Renal pelvis (tissue), 12 donors: Measurements from ENCODE around the gene NUP188. TPM values are rescaled to one million over a fixed set of nuclear protein-coding genes. Genes with fewer than 3 reads are reported as not detected.

Source experiments
- DNase-seq: peaks from one replicate; pipeline ENCODE4 v3.0.0-alpha.2; 2013
- long read RNA-seq, 16 experiments: transcript quantifications; one replicate each; lab custom pipeline, GENCODE V29; 2026
- polyA plus RNA-seq, 3 donors: library from polyadenylated mRNA; unstranded; fragments of 120-200 nt; gene quantifications; one replicate each; pipeline ENCODE4 v1.2.1, GENCODE V29; 2013; ENCODE audit not compliant: insufficient read length in 3 of 3

The NUP188 gene, protein sequence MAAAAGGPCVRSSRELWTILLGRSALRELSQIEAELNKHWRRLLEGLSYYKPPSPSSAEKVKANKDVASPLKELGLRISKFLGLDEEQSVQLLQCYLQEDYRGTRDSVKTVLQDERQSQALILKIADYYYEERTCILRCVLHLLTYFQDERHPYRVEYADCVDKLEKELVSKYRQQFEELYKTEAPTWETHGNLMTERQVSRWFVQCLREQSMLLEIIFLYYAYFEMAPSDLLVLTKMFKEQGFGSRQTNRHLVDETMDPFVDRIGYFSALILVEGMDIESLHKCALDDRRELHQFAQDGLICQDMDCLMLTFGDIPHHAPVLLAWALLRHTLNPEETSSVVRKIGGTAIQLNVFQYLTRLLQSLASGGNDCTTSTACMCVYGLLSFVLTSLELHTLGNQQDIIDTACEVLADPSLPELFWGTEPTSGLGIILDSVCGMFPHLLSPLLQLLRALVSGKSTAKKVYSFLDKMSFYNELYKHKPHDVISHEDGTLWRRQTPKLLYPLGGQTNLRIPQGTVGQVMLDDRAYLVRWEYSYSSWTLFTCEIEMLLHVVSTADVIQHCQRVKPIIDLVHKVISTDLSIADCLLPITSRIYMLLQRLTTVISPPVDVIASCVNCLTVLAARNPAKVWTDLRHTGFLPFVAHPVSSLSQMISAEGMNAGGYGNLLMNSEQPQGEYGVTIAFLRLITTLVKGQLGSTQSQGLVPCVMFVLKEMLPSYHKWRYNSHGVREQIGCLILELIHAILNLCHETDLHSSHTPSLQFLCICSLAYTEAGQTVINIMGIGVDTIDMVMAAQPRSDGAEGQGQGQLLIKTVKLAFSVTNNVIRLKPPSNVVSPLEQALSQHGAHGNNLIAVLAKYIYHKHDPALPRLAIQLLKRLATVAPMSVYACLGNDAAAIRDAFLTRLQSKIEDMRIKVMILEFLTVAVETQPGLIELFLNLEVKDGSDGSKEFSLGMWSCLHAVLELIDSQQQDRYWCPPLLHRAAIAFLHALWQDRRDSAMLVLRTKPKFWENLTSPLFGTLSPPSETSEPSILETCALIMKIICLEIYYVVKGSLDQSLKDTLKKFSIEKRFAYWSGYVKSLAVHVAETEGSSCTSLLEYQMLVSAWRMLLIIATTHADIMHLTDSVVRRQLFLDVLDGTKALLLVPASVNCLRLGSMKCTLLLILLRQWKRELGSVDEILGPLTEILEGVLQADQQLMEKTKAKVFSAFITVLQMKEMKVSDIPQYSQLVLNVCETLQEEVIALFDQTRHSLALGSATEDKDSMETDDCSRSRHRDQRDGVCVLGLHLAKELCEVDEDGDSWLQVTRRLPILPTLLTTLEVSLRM (N-terminal part only)
- polyA plus RNA-seq: 10 to 100 TPM; 43.7 to 61.3 (median 60.5) TPM
- long read RNA-seq, donor 1, partial matches to known transcripts: 62 of 88 reads
- long read RNA-seq, donor 1, other reads (novel, unspliced or antisense): 26 of 88 reads
- long read RNA-seq, donor 2, full-length matches to known transcripts: 3 of 90 reads
- long read RNA-seq, donor 2, partial matches to known transcripts: 87 of 90 reads
- long read RNA-seq, donor 2, other reads (novel, unspliced or antisense): 0 of 90 reads
- long read RNA-seq, donor 3, partial matches to known transcripts: 21 of 52 reads
- long read RNA-seq, donor 3, other reads (novel, unspliced or antisense): 31 of 52 reads
- long read RNA-seq, donor 4, full-length matches to known transcripts: 1 of 1 reads
- long read RNA-seq, donor 4, partial matches to known transcripts: 0 of 1 reads
- long read RNA-seq, donor 4, other reads (novel, unspliced or antisense): 0 of 1 reads
- long read RNA-seq, donor 5: 0 reads
- long read RNA-seq, donor 6: 0 reads
- long read RNA-seq, donor 7, full-length matches to known transcripts: 1 of 1 reads
- long read RNA-seq, donor 7, partial matches to known transcripts: 0 of 1 reads
- long read RNA-seq, donor 7, other reads (novel, unspliced or antisense): 0 of 1 reads
- long read RNA-seq, donor 8: 0 reads
- long read RNA-seq, donor 9, partial matches to known transcripts: 77 of 77 reads
- long read RNA-seq, donor 9, other reads (novel, unspliced or antisense): 0 of 77 reads
- long read RNA-seq, donor 10, full-length matches to known transcripts: 1 of 14 reads
- long read RNA-seq, donor 10, partial matches to known transcripts: 13 of 14 reads
- long read RNA-seq, donor 10, other reads (novel, unspliced or antisense): 0 of 14 reads
- long read RNA-seq, donor 11, full-length matches to known transcripts: 1 of 11 reads
- long read RNA-seq, donor 11, partial matches to known transcripts: 10 of 11 reads
- long read RNA-seq, donor 11, other reads (novel, unspliced or antisense): 0 of 11 reads
- long read RNA-seq, donor 12, full-length matches to known transcripts: 3 of 3 reads
- long read RNA-seq, donor 12, partial matches to known transcripts: 0 of 3 reads
- long read RNA-seq, donor 12, other reads (novel, unspliced or antisense): 0 of 3 reads
- long read RNA-seq, donor 13, full-length matches to known transcripts: 2 of 2 reads
- long read RNA-seq, donor 13, partial matches to known transcripts: 0 of 2 reads
- long read RNA-seq, donor 13, other reads (novel, unspliced or antisense): 0 of 2 reads
- long read RNA-seq, donor 14: 0 reads
- long read RNA-seq, donor 15, full-length matches to known transcripts: 1 of 1 reads
- long read RNA-seq, donor 15, partial matches to known transcripts: 0 of 1 reads
- long read RNA-seq, donor 15, other reads (novel, unspliced or antisense): 0 of 1 reads
- long read RNA-seq, donor 16, partial matches to known transcripts: 46 of 78 reads
- long read RNA-seq, donor 16, other reads (novel, unspliced or antisense): 32 of 78 reads

DNA sequence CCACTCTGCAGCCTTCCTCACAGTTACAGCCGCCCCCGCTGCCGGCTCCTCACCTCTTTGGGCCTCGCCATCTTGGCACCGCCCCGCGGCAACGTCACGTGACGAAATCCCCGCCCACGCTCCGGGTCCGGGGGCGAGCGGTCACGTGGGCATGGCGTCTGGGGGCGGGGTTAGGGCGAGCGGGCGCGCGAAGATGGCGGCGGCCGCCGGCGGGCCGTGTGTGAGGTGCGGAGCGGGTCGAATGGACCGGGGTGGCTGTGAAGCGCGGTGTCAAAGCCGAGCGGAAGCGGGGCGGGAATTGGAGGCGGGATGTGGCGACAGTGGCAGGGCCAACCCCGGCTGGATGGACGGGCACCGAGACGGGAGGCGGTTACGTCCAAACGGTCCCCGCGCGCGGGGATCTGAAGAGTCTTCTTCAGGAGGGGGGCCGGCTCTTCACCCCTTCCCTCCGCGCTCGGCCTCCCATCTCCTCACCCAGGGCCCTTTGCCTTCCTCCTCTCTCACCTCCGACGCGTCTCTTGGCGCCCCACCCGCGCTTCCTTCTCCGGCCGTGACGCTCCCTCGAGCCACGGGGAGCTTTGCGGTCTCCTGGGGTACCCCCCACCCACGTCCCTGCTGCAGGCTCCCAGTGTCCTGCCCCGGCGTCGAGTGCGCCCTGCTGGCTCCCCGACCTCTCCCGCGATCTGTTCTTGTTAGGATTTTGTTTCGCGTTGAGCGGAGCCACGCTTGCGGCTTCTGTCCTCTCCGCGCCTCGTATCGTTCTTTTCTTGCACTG lies at the start of gene NUP188, which contains the start of gene DOLK:
NUP188 (plus strand) TSS at position 173 of the 775 bp plus-strand sequence; CDS start at position 194, 21 bp downstream.
DOLK (minus strand) TSS at position 77 of the 775 bp plus-strand sequence. CDS start 300 bp downstream, outside the sequence.
- peak; percentile 93 for DNase-seq

DNA sequence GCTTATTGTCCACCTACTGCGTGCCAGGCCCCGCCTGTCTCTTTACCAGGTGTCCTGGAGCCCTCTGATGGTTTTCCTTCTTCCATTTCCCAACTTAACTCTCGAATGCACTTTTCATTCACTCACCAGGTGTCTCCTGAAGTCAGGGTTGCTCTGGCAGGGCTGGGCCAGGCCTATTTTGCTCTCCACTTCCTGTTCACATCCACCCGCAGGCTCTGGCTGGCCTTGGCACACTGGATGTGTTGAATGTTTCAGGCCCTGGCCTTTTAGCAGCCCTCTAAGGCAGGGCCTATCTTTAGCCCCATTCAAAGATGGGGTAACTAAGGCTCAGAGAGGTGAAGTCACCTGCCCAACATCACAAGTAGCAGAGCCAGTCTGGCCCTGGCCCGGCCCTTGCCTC lies 49.1 kb upstream of the NUP188 start:
- no peak for DNase-seq

DNA sequence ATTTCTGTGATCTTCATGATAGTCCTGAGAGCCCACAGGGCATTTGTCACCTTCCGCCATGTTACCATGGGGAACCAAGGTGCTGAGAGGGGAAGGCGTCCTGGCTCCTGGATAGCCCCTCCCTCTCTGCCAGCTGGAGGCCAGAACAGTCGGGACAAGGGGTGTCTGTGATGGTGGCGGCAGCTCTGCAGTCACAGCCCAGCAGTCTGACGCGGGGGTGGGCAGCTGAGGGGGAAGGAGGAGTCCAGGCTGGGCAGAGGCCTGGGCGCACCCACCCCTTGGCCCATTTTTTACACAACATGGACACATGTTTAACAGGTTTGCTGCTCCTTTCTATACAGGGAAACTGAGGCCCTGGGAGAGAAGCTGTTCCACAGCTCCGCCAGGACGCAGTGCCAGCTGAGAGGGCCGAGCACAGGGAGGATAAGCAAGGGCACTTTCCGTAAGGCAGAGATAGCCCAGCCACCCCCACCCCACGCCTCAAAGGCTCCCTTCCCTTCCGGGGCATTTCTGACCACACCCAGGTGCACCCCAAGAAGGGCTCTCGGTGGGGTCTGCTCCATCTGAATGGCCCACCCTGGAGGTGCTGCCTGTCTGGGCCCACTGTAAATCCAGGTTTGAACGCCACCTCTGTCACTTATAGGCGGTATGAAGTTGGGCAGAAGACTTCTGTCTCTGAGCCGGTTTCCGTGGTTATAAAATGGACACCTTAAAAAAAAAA lies 48.5 kb upstream of the NUP188 start:
- no peak for DNase-seq

DNA sequence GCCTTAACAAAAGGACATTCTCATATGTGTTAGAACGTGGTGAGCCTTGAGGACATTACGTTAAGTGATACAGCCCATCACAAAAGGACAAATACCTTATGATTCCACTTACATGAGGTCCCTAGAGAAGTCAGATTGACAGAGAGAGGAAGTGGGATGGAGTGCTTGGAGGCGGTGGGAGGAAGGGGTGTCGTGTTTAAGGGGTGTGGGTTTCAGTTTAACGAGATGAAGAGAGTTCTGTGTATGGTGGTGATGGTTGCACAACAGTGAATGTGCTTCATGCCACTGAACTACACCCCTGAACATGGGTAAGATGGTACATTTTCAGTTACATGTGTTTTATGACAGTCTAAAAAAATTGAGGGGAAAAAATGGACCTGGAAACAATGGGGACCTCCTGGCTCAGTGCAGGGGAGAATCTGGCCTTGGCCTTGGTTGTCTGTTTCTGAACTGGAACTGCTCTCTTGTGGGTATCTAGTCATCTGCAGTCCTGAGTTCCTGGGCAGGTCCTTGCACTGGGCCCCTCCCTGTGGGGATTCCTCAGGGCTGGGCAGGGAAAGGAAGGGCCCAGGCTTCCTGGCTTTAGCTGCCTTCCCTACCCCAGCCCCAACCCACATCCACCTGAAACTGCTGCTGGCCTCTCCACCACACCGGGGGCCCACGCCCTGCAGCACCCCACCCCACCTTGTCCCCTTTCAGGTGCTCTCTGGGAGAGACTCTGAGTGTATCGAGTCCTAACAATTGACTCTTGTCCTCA lies 47.8 kb upstream of the NUP188 start:
- DNase-seq: no peak

DNA sequence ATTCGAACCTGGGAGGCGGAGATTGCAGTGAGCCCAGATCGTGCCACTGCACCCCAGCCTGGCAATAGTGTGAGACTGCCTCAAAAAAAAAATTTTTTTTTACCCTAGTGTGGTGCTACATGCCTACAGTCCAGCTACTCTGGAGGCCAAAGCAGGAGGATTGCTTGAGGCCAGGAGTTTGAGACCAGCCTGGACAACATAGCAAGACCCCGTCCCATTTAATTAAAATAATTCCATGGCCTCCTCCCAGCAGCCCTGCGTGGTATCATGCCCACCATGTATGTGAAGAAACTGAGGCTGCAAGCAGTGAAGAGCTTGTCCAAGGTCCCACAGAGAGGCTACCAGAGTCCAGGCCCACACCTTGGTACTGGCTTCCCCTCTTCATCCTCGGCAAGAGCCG lies 46.1 kb upstream of the NUP188 start:
- DNase-seq: no peak

DNA sequence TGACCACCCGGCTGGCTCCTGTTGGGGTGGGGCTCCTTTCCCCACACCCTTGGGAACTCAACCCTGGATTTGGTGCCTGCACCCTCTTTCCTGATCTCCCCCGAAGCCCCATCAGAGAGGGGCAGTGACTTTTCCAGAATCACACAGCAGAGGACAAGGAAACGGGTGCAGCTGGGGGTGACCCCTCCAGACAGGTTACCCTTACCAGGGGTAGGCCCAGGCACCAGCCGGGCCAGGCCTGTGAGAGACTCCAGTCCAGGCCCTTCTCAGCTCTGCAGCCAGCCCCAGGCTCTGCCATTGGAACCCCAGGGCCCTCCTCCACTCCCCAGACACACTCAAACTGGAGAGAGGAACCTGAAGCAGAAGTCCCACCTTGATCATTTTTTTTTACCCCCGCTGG lies 45.7 kb upstream of the NUP188 start:
- no peak for DNase-seq

DNA sequence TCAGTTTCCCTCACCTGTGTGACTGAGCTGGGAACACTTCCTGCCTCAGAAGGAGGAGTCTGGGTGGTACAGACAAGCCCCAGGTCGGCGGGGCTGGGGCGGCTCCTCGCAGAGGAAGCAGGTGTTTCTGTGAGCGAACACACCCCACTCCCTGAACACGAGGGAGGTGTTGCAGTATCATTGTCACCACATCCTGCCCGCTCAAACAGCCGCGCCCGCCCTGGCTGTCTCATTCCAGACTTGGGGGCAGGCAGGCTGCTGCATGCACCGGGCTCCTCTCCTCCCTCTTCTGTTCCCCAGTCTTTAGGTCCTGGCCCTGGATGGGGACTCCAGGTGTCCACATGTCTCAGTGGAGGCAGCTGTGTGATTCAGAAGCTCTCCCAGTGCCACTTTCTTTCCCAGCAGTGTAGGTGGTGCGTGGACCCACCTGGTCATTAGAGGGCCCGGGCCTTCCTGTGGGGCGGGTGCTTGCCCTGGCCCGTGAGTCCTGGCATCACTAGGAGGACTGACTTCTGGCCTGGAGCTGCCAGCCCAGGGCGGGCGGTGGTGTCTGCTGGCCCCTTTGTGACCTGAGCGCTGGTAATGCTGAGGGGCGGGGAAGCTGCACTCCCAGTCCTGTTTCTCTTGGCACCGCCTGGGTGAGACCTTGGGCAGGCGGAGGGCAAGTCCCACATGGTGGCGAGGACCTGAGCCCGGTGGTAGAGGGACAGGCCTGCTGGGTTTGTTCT lies 45.0 kb upstream of the NUP188 start:
- no peak for DNase-seq

DNA sequence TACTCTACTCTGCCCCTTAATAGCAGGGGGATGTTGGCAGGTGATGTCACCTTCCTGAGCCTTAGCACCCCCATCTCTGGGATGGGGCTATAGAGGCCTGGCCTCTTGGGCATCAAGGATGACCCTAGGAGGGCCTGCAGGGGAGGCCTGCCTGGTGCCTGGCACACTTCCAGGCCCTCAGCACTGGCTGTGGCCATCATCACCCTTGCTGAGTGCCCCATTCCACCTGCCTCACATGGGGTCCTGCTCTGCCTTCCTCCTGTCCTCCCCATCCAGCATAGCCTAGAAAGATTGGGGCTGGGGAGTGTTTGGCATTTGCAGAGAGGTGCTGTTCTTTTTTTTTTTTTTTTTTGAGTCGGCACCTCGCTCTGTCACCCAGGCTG lies 44.4 kb upstream of the NUP188 start:
- DNase-seq: no peak

DNA sequence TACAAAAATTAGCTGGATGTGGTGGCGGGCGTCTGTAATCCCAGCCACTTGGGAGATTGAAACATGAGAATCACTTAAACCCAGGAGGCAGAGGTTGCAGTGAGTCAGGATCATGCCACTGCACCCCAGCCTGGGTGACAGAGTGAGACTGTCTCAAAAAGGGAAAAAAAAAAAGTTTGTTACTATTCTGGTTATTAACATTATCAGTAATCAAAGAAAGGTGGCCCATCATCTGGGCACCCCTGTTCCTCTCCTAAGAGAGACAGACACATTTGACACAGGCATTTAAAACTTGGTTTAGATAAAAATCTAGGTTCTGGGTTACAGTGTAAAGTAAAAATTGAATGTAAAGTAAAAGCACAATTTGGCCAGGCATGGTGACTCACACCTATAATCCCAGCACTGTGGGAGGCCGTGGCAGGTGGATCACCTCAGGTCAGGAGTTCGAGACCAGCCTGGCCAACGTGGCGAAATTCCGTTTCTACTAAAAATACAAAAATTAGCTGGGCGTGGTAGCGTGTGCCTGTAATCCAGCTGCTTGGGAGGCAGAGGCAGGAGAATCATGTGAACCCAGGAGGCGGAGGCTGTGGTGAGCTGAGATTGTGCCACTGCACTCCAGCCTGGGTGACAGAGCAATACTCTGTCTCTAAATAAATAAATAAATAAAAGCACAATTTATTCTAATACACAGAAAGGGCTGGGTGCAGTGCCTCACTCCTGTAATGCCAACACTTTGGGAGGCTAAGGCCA lies 43.5 kb upstream of the NUP188 start:
- DNase-seq: no peak

DNA sequence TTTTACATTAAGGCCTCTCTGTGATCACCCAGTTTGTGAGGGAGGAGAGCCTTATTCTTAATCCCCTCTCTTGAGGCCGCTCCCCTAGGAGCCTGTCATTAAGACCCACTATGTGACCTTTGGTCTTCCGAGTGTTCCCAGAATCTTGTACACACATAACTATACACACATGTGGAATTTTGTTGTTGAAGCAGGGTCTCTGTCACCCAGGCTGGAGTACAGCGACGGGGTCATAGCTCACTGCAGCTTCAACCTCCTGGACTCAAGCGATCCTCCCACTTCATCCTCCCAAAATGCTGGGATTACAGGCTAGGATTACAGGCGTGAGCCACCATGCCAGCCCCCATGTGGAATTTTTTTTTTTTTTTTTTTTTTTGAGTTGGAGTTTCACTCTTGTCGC lies 41.5 kb upstream of the NUP188 start:
- no peak for DNase-seq

DNA sequence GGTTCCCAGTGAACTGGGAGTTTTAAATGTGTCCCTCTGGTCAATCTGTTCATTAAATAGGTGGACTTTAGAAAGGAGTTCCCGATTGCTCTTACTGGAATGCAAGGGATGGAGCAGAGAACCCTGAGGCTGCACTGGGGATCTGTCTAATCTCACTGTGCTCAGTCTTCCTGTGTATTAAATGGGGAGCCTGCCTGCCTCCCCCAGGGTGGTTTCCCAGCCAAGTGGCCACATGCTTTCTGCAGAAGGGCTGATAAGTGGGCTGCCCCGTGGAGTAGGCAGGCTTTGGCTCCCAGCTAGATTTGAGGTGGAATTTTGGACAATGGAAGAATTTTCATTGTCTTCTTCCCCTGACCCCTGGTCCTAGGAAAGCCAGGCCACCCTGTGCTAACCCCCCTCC lies 40.8 kb upstream of the NUP188 start:
- DNase-seq: no peak

DNA sequence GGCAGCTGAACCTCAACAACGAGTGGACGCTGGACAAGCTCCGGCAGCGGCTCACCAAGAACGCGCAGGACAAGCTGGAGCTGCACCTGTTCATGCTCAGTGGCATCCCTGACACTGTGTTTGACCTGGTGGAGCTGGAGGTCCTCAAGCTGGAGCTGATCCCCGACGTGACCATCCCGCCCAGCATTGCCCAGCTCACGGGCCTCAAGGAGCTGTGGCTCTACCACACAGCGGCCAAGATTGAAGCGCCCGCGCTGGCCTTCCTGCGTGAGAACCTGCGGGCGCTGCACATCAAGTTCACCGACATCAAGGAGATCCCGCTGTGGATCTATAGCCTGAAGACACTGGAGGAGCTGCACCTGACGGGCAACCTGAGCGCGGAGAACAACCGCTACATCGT lies 39.1 kb upstream of the NUP188 start:
- DNase-seq: no peak

DNA sequence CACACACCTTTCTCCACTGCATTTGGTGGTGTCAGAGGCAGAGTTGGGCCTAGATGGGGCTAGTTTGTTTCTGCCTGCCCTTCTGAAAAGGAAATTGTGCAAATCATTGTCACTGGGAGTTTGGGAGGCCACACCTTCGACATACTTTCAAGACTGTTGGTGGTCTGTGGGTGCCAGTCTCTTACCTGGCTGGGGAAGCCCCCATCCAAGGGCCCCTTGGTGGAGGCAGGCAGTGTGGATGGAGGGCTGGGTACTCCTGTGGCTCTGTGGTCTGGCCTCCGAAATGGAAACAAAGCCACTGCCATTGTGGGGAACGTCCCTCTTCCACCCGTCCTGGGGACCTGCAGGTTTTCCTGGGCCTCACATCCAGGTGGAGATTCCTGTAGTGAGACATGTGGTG lies 37.6 kb upstream of the NUP188 start:
- no peak for DNase-seq

DNA sequence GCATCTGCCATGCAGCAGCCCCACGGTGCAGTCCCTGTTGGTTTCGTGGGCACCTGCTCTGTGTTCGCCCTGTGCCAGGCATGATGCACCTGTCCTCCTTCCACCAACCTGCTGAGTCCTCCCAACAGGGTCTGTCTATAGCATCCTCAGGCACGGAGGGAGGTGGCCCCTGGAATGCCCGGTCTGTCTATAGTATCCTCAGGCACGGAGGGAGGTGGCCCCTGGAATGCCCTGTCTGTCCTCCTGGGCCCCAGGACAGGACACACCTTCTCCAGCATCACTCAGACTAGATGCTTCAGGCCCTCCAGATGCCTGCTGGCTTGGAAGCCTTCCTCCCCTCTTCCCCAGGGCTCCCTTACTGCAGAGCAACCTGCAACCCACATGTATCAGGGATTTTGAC lies 36.6 kb upstream of the NUP188 start:
- no peak for DNase-seq

DNA sequence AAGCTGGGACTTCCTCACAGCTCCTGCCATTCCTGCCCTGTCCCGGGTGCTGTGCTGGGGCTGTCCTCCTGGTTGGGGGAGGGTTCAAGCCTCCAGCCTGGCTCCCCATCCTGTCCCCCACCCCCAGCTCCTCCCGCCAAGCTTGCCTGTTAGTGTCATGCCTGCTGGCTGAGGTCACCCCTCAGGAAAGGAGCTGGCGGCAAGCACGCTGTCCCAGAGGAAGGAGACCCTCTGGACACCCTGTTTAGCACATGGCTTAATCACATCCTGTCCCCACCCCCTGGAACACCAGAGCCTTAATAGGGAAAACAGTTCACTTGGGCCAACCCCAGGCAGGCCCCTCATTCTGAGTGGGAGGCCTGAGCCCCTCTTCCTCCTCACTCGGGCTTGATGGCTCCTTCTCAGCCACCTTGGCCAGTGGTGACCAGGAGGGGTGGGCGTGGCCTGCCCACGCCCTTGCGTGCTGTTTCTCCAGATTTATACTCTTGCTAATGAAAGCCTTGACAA lies 35.9 kb upstream of the NUP188 start:
- no peak for DNase-seq
